Measurements from ENCODE around the gene TNFSF9. TPM values are rescaled to one million over a fixed set of nuclear protein-coding genes. Genes with fewer than 3 reads are reported as not detected.

The TNFSF9 gene
- total and polyA plus RNA-seq, 8 donors, result 0.20 to 10.2 (median 0.40) TPM

GRCh38 chr19:6484230-6484629 lies 46.6 kb upstream of the TNFSF9 start:
- ATAC-seq (peak; percentile 58), DNase-seq (no peak)
- Histone ChIP-seq H3K27ac (no peak overlapping the region), H3K9me3 (no peaks in the 10 kb centered on the region), H3K36me3 (no peaks in the 10 kb centered on the region), H3K4me3 (no peak overlapping the region), H3K27me3 (no peaks in the 10 kb centered on the region), H3K4me1 (peaks cover 0 to 14% of the 10 kb centered on the region in 2 donors)
- no peak for TF ChIP-seq CTCF (IDR thresholded peaks at IDR 0.05)
- intact Hi-C loops (cut with DNase I), result no loop called here

- no peak for TF ChIP-seq CTCF (IDR thresholded peaks at IDR 0.05)
- no peaks in the 10 kb centered on the region for H3K9me3 ChIP-seq
- H3K36me3 ChIP-seq, result no peaks in the 10 kb centered on the region
- no peaks in the 10 kb centered on the region for H3K27me3 ChIP-seq
- intact Hi-C loops (cut with DNase I), result no loop called here
- ATAC-seq, result no peak
- H3K4me1 ChIP-seq, result peaks cover 0 to 14% of the 10 kb centered on the region in 2 donors
- no peak overlapping the region for H3K27ac ChIP-seq
- DNase-seq, result no peak
- no peak overlapping the region for H3K4me3 ChIP-seq
These were observed 46.0 kb upstream of the TNFSF9 start for GRCh38 chr19:6484831-6485230.

GRCh38 chr19:6489278-6490061 lies 41.4 kb upstream of the TNFSF9 start:
- DNase-seq (no peak), ATAC-seq (no peak)
- Histone ChIP-seq H3K27ac (no peak overlapping the region), H3K9me3 (peaks cover 0 to 7% of the 10 kb centered on the region in 2 donors), H3K4me1 (no peaks in the 10 kb centered on the region), H3K36me3 (no peaks in the 10 kb centered on the region), H3K27me3 (no peaks in the 10 kb centered on the region), H3K4me3 (no peak overlapping the region)
- TF ChIP-seq CTCF (IDR thresholded peaks at IDR 0.05), result no peak
- intact Hi-C loops (cut with DNase I), result no loop called here

- DNase-seq, result no peak
- H3K4me1 ChIP-seq, result no peaks in the 10 kb centered on the region
- no peak overlapping the region for H3K4me3 ChIP-seq
- TF ChIP-seq CTCF (IDR thresholded peaks at IDR 0.05), result no peak
- no peak for ATAC-seq
- H3K9me3 ChIP-seq, result peaks cover 0 to 7% of the 10 kb centered on the region in 2 donors
- no peak overlapping the region for H3K27ac ChIP-seq
- H3K27me3 ChIP-seq, result no peaks in the 10 kb centered on the region
- no peaks in the 10 kb centered on the region for H3K36me3 ChIP-seq
- intact Hi-C loops (cut with DNase I), result no loop called here
These were observed 40.7 kb upstream of the TNFSF9 start for GRCh38 chr19:6490134-6490533.

- TF ChIP-seq CTCF (IDR thresholded peaks at IDR 0.05), result no peak
- DNase-seq, result no peak
- Histone ChIP-seq H3K4me1 (no peaks in the 10 kb centered on the region), H3K36me3 (no peaks in the 10 kb centered on the region), H3K4me3 (no peak overlapping the region), H3K9me3 (peaks cover 0 to 7% of the 10 kb centered on the region in 2 donors), H3K27ac (no peak overlapping the region), H3K27me3 (no peaks in the 10 kb centered on the region)
- no peak for ATAC-seq
- intact Hi-C loops (cut with DNase I), result no loop called here
These were observed 38.8 kb upstream of the TNFSF9 start for GRCh38 chr19:6491802-6492592.

Measured in left lung (tissue), 10 donors.